PC-3 (cell line): ENCODE results near the gene CNTNAP2.

Experiments
- EZH2 ChIP-seq: fragments of 300-600 bp; sonication (generic); IDR thresholded peaks from one replicate; pipeline ENCODE4 v1.6.1; 2017; ENCODE audit warnings: antibody characterized with exemption, mild to moderate bottlenecking, low read length; ENCODE audit not compliant: unreplicated experiment
- TF ChIP-seq, protein P1 (sequence below): fragments of 300-600 bp; sonication (generic); conservative IDR thresholded peaks from 2 replicates; pipeline ENCODE4 v1.5.1; 2017; ENCODE audit warnings: antibody characterized with exemption, low read depth, mild to moderate bottlenecking, low read length

GRCh38 chr7:148222721-148223120, 2106.1 kb downstream of the CNTNAP2 start:
- TF ChIP-seq, protein P1, sequence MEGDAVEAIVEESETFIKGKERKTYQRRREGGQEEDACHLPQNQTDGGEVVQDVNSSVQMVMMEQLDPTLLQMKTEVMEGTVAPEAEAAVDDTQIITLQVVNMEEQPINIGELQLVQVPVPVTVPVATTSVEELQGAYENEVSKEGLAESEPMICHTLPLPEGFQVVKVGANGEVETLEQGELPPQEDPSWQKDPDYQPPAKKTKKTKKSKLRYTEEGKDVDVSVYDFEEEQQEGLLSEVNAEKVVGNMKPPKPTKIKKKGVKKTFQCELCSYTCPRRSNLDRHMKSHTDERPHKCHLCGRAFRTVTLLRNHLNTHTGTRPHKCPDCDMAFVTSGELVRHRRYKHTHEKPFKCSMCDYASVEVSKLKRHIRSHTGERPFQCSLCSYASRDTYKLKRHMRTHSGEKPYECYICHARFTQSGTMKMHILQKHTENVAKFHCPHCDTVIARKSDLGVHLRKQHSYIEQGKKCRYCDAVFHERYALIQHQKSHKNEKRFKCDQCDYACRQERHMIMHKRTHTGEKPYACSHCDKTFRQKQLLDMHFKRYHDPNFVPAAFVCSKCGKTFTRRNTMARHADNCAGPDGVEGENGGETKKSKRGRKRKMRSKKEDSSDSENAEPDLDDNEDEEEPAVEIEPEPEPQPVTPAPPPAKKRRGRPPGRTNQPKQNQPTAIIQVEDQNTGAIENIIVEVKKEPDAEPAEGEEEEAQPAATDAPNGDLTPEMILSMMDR = no peak
- no peak for TF ChIP-seq EZH2
